ENCODE results near the gene PRRG4.

DNA sequence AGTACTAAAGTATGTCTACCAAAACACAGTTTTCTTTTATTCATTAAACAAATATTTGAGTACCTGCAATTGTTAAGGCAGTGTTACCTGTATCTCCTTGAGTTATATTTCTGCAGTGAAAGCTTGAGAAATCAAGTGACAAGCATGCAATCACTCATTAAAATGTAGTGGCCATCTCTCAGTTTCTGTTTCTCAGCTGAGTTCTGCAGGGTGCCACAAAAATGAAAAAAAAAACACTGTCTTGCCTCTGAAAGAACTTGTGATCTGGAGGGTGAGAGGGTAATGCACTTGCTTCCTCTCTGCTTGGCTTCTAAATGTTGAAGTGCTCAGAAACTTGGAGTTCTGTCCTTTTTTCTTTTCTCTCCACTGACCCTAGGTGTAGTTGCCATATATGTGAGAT lies 69.7 kb downstream of the PRRG4 start:
- TF ChIP-seq, protein P1, sequence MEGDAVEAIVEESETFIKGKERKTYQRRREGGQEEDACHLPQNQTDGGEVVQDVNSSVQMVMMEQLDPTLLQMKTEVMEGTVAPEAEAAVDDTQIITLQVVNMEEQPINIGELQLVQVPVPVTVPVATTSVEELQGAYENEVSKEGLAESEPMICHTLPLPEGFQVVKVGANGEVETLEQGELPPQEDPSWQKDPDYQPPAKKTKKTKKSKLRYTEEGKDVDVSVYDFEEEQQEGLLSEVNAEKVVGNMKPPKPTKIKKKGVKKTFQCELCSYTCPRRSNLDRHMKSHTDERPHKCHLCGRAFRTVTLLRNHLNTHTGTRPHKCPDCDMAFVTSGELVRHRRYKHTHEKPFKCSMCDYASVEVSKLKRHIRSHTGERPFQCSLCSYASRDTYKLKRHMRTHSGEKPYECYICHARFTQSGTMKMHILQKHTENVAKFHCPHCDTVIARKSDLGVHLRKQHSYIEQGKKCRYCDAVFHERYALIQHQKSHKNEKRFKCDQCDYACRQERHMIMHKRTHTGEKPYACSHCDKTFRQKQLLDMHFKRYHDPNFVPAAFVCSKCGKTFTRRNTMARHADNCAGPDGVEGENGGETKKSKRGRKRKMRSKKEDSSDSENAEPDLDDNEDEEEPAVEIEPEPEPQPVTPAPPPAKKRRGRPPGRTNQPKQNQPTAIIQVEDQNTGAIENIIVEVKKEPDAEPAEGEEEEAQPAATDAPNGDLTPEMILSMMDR (IDR thresholded peaks at IDR 0.05): no peak
- TF ChIP-seq POLR2A (IDR thresholded peaks at IDR 0.05): no peak

Data from heart left ventricle (tissue), 13 donors.